ENCODE data around the gene NRP1. TPM values are rescaled to one million over a fixed set of nuclear protein-coding genes. Genes with fewer than 3 reads are reported as not detected.

The NRP1 gene
- total and polyA plus RNA-seq, 4 experiments from 2014 or later: 1.6 TPM; not detected in 2

DNA sequence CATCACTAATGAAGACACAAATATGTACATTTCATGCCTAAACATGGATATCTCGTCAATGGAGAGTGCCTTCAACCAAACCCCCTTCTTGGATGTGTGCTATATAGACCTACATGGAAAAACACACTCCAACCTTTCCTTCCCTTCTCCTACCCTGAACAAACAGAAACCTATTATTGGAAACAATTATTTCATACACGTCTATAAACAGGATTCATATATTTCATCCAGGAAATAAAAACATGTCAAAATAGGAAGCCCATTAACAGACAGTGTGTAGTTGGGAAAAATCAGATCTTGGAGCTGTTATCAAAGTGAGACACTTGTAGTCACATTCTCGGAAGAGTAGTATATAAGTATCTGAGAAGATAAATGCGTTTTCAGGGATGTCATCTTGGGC is 81.1 kb downstream of the NRP1 start:
- H3K4me1 ChIP-seq (ENCODE audit: insufficient read depth, low read length): peaks cover 19% of the 10 kb centered on the region
- Mint-ChIP-seq H3K4me1 (peaks cover 20 to 39% (median 28%) of the 10 kb centered on the region in 4 donors), H3K4me3 (no peak overlapping the region), H3K27ac (peak overlapping the region in 1 of 7 donors; percentile 42), H3K27me3 (no peaks in the 10 kb centered on the region), H3K36me3 (no peaks in the 10 kb centered on the region), H3K9me3 (peaks cover 0 to 10% (median 2%) of the 10 kb centered on the region in 8 donors)
- POLR2A ChIA-PET (ENCODE audit: partially characterized antibody): no interaction called here
- DNase-seq: no peak
- CTCF ChIA-PET (ENCODE audit: partially characterized antibody): no interaction called here
- H3K27ac ChIP-seq (ENCODE audit: low read depth, low read length): no peak overlapping the region
- no peaks in the 10 kb centered on the region for H3K27me3 ChIP-seq (ENCODE audit: insufficient read depth, low read length)
- intact Hi-C loops (cut with micrococcal nuclease): no loop called here
- no peaks in the 10 kb centered on the region for H3K36me3 ChIP-seq (ENCODE audit: insufficient read depth, low read length)
- H3K9me3 ChIP-seq (ENCODE audit: control insufficient read depth in 1 of 2, low read length in 2 of 2): no peaks in the 10 kb centered on the region
- H3K4me3 ChIP-seq (ENCODE audit: low read length in 2 of 2): no peak overlapping the region

DNA sequence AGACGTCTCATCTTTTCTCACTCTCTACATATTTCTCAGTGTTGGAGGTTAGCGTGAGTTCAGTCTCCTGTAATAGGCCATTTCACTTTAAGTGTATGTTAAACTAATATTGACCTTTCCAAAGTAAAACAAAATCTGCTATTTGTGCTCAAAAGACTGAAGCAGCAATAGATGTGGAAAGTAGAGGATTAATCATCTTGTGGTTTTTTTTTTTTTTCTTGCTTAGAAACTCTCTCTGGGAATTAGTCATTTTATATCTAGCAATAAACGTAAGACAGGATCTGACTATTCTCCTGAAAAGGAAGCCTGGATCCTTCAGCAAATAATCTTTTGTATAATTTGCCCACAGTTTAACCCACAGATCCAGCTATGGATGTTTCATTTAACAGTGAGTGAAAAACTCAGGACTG is 81.7 kb downstream of the NRP1 start:
- H3K9me3 Mint-ChIP-seq: peaks cover 0 to 10% (median 2%) of the 10 kb centered on the region in 8 donors
- no peaks in the 10 kb centered on the region for H3K27me3 Mint-ChIP-seq
- Histone ChIP-seq H3K27me3 (ENCODE audit: insufficient read depth, low read length) (no peaks in the 10 kb centered on the region), H3K4me1 (ENCODE audit: insufficient read depth, low read length) (peaks cover 25% of the 10 kb centered on the region), H3K27ac (ENCODE audit: low read depth, low read length) (no peak overlapping the region), H3K36me3 (ENCODE audit: insufficient read depth, low read length) (no peaks in the 10 kb centered on the region), H3K4me3 (ENCODE audit: low read length in 2 of 2) (no peak overlapping the region), H3K9me3 (ENCODE audit: control insufficient read depth in 1 of 2, low read length in 2 of 2) (no peaks in the 10 kb centered on the region)
- no peak overlapping the region for H3K4me3 Mint-ChIP-seq
- no peak for DNase-seq
- ChIA-PET CTCF (ENCODE audit: partially characterized antibody) (no interaction called here), POLR2A (ENCODE audit: partially characterized antibody) (no interaction called here)
- intact Hi-C loops (cut with micrococcal nuclease): no loop called here
- no peaks in the 10 kb centered on the region for H3K36me3 Mint-ChIP-seq
- H3K27ac Mint-ChIP-seq: peak overlapping the region in 4 of 7 donors; percentile 0 to 61 (median 16)
- H3K4me1 Mint-ChIP-seq: peaks cover 23 to 45% (median 33%) of the 10 kb centered on the region in 4 donors

- no peaks in the 10 kb centered on the region for H3K27me3 ChIP-seq (ENCODE audit: insufficient read depth, low read length)
- Mint-ChIP-seq H3K27ac (peak overlapping the region in 4 of 7 donors; percentile 0 to 61 (median 16)), H3K9me3 (peaks cover 0 to 10% (median 2%) of the 10 kb centered on the region in 8 donors), H3K36me3 (no peaks in the 10 kb centered on the region), H3K4me3 (no peak overlapping the region), H3K4me1 (peaks cover 23 to 50% (median 35%) of the 10 kb centered on the region in 4 donors), H3K27me3 (no peaks in the 10 kb centered on the region)
- ChIA-PET CTCF (ENCODE audit: partially characterized antibody) (no interaction called here), POLR2A (ENCODE audit: partially characterized antibody) (no interaction called here)
- no peaks in the 10 kb centered on the region for H3K9me3 ChIP-seq (ENCODE audit: control insufficient read depth in 1 of 2, low read length in 2 of 2)
- intact Hi-C loops (cut with micrococcal nuclease): no loop called here
- no peak for DNase-seq
- H3K36me3 ChIP-seq (ENCODE audit: insufficient read depth, low read length): no peaks in the 10 kb centered on the region
- H3K27ac ChIP-seq (ENCODE audit: low read depth, low read length): no peak overlapping the region
- no peak overlapping the region for H3K4me3 ChIP-seq (ENCODE audit: low read length in 2 of 2)
- peaks cover 30% of the 10 kb centered on the region for H3K4me1 ChIP-seq (ENCODE audit: insufficient read depth, low read length)
Observed at GRCh38 chr10:33252324-33252723, 82.1 kb downstream of the NRP1 start.

GRCh38 chr10:33249659-33250345 is 84.7 kb downstream of the NRP1 start:
- POLR2A ChIA-PET (ENCODE audit: partially characterized antibody): interaction anchor here (0.6 to 1.1 kb wide), 7 partner anchors 9 to 805 kb away, joined by 3 to 4 read pairs (median 3); no protein-coding TSS in a partner anchor
- peaks cover 0 to 10% (median 2%) of the 10 kb centered on the region in 8 donors for H3K9me3 Mint-ChIP-seq
- Histone ChIP-seq H3K4me1 (ENCODE audit: insufficient read depth, low read length) (peaks cover 33% of the 10 kb centered on the region), H3K9me3 (ENCODE audit: control insufficient read depth in 1 of 2, low read length in 2 of 2) (no peaks in the 10 kb centered on the region), H3K27ac (ENCODE audit: low read depth, low read length) (no peak overlapping the region), H3K4me3 (ENCODE audit: low read length in 2 of 2) (no peak overlapping the region), H3K27me3 (ENCODE audit: insufficient read depth, low read length) (no peaks in the 10 kb centered on the region), H3K36me3 (ENCODE audit: insufficient read depth, low read length) (no peaks in the 10 kb centered on the region)
- H3K36me3 Mint-ChIP-seq: no peaks in the 10 kb centered on the region
- H3K4me3 Mint-ChIP-seq: peak overlapping the region; percentile 40 to 86 (median 80)
- DNase-seq: peak in 1 of 5 donors; percentile 6
- CTCF ChIA-PET (ENCODE audit: partially characterized antibody): interaction anchor here (1.0 to 2.7 kb wide), 3 partner anchors 10 to 56 kb away, joined by 4 to 13 read pairs (median 10); no protein-coding TSS in a partner anchor
- intact Hi-C loops (cut with micrococcal nuclease): loop anchor here (5.0 kb wide), 2 partner anchors 38 to 82 kb away; partner anchors contain the start of gene NRP1
- H3K27me3 Mint-ChIP-seq: no peaks in the 10 kb centered on the region
- H3K4me1 Mint-ChIP-seq: peaks cover 26 to 72% (median 37%) of the 10 kb centered on the region in 4 donors
- peak overlapping the region in 6 of 7 donors; percentile 0 to 90 (median 82) for H3K27ac Mint-ChIP-seq

DNA sequence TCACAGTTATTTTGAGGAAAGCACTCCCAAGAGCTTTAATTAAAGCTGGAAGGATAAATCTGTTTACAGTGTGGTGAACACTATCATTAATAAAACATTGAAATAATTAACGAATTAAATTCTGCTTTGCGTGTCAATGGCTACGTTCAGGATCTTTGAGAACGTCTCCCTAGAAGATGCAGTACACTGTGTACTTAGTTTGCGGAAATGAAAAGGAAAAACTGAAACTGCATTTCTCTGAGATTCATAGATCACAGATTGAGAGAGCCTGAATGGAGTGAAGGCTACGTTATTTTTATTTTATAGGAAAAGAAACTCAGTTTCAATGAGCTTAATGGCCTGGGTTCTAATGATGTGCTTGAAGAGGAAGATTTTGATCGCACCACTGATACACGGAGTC is 85.3 kb downstream of the NRP1 start:
- Histone ChIP-seq H3K4me3 (ENCODE audit: low read length in 2 of 2) (no peak overlapping the region), H3K36me3 (ENCODE audit: insufficient read depth, low read length) (no peaks in the 10 kb centered on the region), H3K27me3 (ENCODE audit: insufficient read depth, low read length) (no peaks in the 10 kb centered on the region), H3K9me3 (ENCODE audit: control insufficient read depth in 1 of 2, low read length in 2 of 2) (no peaks in the 10 kb centered on the region), H3K4me1 (ENCODE audit: insufficient read depth, low read length) (peaks cover 33% of the 10 kb centered on the region), H3K27ac (ENCODE audit: low read depth, low read length) (peak overlapping the region; percentile 2)
- Mint-ChIP-seq H3K27me3 (no peaks in the 10 kb centered on the region), H3K4me3 (peak overlapping the region; percentile 55 to 86 (median 80)), H3K9me3 (peaks cover 0 to 10% (median 2%) of the 10 kb centered on the region in 8 donors), H3K27ac (peak overlapping the region; percentile 61 to 90 (median 82)), H3K4me1 (peaks cover 26 to 72% (median 37%) of the 10 kb centered on the region in 4 donors), H3K36me3 (no peaks in the 10 kb centered on the region)
- ChIA-PET POLR2A (ENCODE audit: partially characterized antibody) (interaction anchor here (0.9 to 1.1 kb wide), 6 partner anchors 9 to 123 kb away, joined by 3 to 4 read pairs (median 3); no protein-coding TSS in a partner anchor), CTCF (ENCODE audit: partially characterized antibody) (interaction anchor here (1.0 to 2.7 kb wide), 3 partner anchors 9 to 84 kb away, joined by 3 to 13 read pairs (median 10); no protein-coding TSS in a partner anchor)
- intact Hi-C loops (cut with micrococcal nuclease): loop anchor here (5.0 kb wide), 2 partner anchors 37 to 83 kb away; partner anchors contain the start of gene NRP1
- no peak for DNase-seq

- Mint-ChIP-seq H3K27me3 (no peaks in the 10 kb centered on the region), H3K4me1 (peaks cover 26 to 72% (median 37%) of the 10 kb centered on the region in 4 donors), H3K4me3 (peak overlapping the region; percentile 55 to 86 (median 80)), H3K9me3 (peaks cover 0 to 10% (median 2%) of the 10 kb centered on the region in 8 donors), H3K36me3 (no peaks in the 10 kb centered on the region), H3K27ac (peak overlapping the region; percentile 61 to 90 (median 82))
- ChIA-PET POLR2A (ENCODE audit: partially characterized antibody) (interaction anchor here (1.1 kb wide), 3 partner anchors 15 to 21 kb away, joined by 3 read pairs; no protein-coding TSS in a partner anchor), CTCF (ENCODE audit: partially characterized antibody) (interaction anchor here (1.0 to 2.7 kb wide), 3 partner anchors 9 to 85 kb away, joined by 3 to 13 read pairs (median 10); no protein-coding TSS in a partner anchor)
- Histone ChIP-seq H3K4me1 (ENCODE audit: insufficient read depth, low read length) (peaks cover 33% of the 10 kb centered on the region), H3K36me3 (ENCODE audit: insufficient read depth, low read length) (no peaks in the 10 kb centered on the region), H3K27me3 (ENCODE audit: insufficient read depth, low read length) (no peaks in the 10 kb centered on the region), H3K27ac (ENCODE audit: low read depth, low read length) (peak overlapping the region; percentile 2), H3K9me3 (ENCODE audit: control insufficient read depth in 1 of 2, low read length in 2 of 2) (no peaks in the 10 kb centered on the region), H3K4me3 (ENCODE audit: low read length in 2 of 2) (peak overlapping the region in 1 of 2 donors; percentile 12)
- intact Hi-C loops (cut with micrococcal nuclease): loop anchor here (1.0 to 5.0 kb wide), 3 partner anchors 36 to 84 kb away; partner anchors contain the start of gene NRP1
- DNase-seq: peak; percentile 69 to 78 (median 74)
Observed at GRCh38 chr10:33248638-33249037, 85.8 kb downstream of the NRP1 start.
